Dendritic cell treated with granulocyte-macrophage colony-stimulating factor and Interleukin-4, amounts not matched to agents 40 ng/mL and 50 ng/mL, for 4 days (primary cell): Measurements from ENCODE around the gene ABHD12.

Experiments used
- H3K27ac Mint-ChIP-seq: one replicate; pipeline ENCODE4 v1.8.0; 2022; ENCODE audit warnings: mild to moderate bottlenecking, mixed read lengths
- H3K27me3 Mint-ChIP-seq: one replicate; pipeline ENCODE4 v1.8.0; 2022; ENCODE audit warnings: mild to moderate bottlenecking, mixed read lengths
- H3K36me3 Mint-ChIP-seq: one replicate; pipeline ENCODE4 v1.8.0; 2022; ENCODE audit warnings: low read depth, mixed read lengths
- H3K4me1 Mint-ChIP-seq: one replicate; pipeline ENCODE4 v1.8.0; 2022; ENCODE audit warnings: low read depth, mixed read lengths
- H3K4me3 Mint-ChIP-seq: one replicate; pipeline ENCODE4 v1.8.0; 2022; ENCODE audit warnings: mild to moderate bottlenecking, moderate library complexity, mixed read lengths
- H3K9me3 Mint-ChIP-seq: one replicate; pipeline ENCODE4 v1.8.0; 2022; ENCODE audit warnings: mixed read lengths
- intact Hi-C: fragments of 100-400 bp; cut with micrococcal nuclease; formaldehyde crosslinking; loops from one replicate; pipeline ENCODE4 v1.15.0; 2022

Gene ABHD12

GRCh38 chr20:25285856-25286798, 104.5 kb downstream of the ABHD12 start:
- H3K9me3 Mint-ChIP-seq, result no peaks in the 10 kb centered on the region
- no peak overlapping the region for H3K4me3 Mint-ChIP-seq
- H3K27me3 Mint-ChIP-seq, result no peaks in the 10 kb centered on the region
- H3K27ac Mint-ChIP-seq, result peak overlapping the region; percentile 7
- peaks cover 20% of the 10 kb centered on the region for H3K4me1 Mint-ChIP-seq
- peaks cover 97% of the 10 kb centered on the region for H3K36me3 Mint-ChIP-seq
- intact Hi-C loops, result no loop called here

- Mint-ChIP-seq H3K27ac (no peak overlapping the region), H3K9me3 (no peaks in the 10 kb centered on the region)
These were observed 105.5 kb downstream of the ABHD12 start for GRCh38 chr20:25285091-25285647.

GRCh38 chr20:25284131-25284601, 106.5 kb downstream of the ABHD12 start:
- Mint-ChIP-seq H3K27ac (no peak overlapping the region), H3K27me3 (no peaks in the 10 kb centered on the region), H3K9me3 (no peaks in the 10 kb centered on the region), H3K4me3 (no peak overlapping the region), H3K36me3 (peaks cover 97% of the 10 kb centered on the region), H3K4me1 (peaks cover 13% of the 10 kb centered on the region)
- intact Hi-C loops, result no loop called here

More at GRCh38 chr20:25285091-25285647, 105.5 kb downstream of the ABHD12 start:
- no peaks in the 10 kb centered on the region for H3K27me3 Mint-ChIP-seq
- H3K36me3 Mint-ChIP-seq, result peaks cover 97% of the 10 kb centered on the region
- H3K4me1 Mint-ChIP-seq, result peaks cover 20% of the 10 kb centered on the region
- H3K4me3 Mint-ChIP-seq, result no peak overlapping the region
- intact Hi-C loops, result no loop called here

- H3K27ac Mint-ChIP-seq, result no peak overlapping the region
- no peaks in the 10 kb centered on the region for H3K9me3 Mint-ChIP-seq
- peaks cover 97% of the 10 kb centered on the region for H3K36me3 Mint-ChIP-seq
- H3K4me1 Mint-ChIP-seq, result peaks cover 5% of the 10 kb centered on the region
- intact Hi-C loops, result no loop called here
- no peaks in the 10 kb centered on the region for H3K27me3 Mint-ChIP-seq
- H3K4me3 Mint-ChIP-seq, result no peak overlapping the region
These were observed 107.2 kb downstream of the ABHD12 start for GRCh38 chr20:25283221-25283951.

- no peaks in the 10 kb centered on the region for H3K27me3 Mint-ChIP-seq
- H3K36me3 Mint-ChIP-seq, result peaks cover 97% of the 10 kb centered on the region
- no peak overlapping the region for H3K4me3 Mint-ChIP-seq
- intact Hi-C loops, result no loop called here
- no peaks in the 10 kb centered on the region for H3K9me3 Mint-ChIP-seq
- H3K4me1 Mint-ChIP-seq, result no peaks in the 10 kb centered on the region
- no peak overlapping the region for H3K27ac Mint-ChIP-seq
These were observed 107.8 kb downstream of the ABHD12 start for GRCh38 chr20:25282796-25283195.

GRCh38 chr20:25282034-25282781, 108.4 kb downstream of the ABHD12 start:
- intact Hi-C loops, result no loop called here
- Mint-ChIP-seq H3K9me3 (no peaks in the 10 kb centered on the region), H3K27me3 (no peaks in the 10 kb centered on the region), H3K4me1 (no peaks in the 10 kb centered on the region), H3K27ac (no peak overlapping the region), H3K36me3 (peaks cover 97% of the 10 kb centered on the region), H3K4me3 (no peak overlapping the region)

GRCh38 chr20:25281541-25281991, 109.1 kb downstream of the ABHD12 start:
- Mint-ChIP-seq H3K36me3 (peaks cover 97% of the 10 kb centered on the region), H3K27me3 (no peaks in the 10 kb centered on the region), H3K4me1 (no peaks in the 10 kb centered on the region), H3K4me3 (no peak overlapping the region), H3K9me3 (no peaks in the 10 kb centered on the region), H3K27ac (no peak overlapping the region)
- intact Hi-C loops, result no loop called here

- no peaks in the 10 kb centered on the region for H3K4me1 Mint-ChIP-seq
These were observed 109.8 kb downstream of the ABHD12 start for GRCh38 chr20:25280574-25281535.

GRCh38 chr20:25280051-25280573, 110.5 kb downstream of the ABHD12 start:
- H3K36me3 Mint-ChIP-seq, result peaks cover 97% of the 10 kb centered on the region
- no peak overlapping the region for H3K27ac Mint-ChIP-seq
- intact Hi-C loops, result no loop called here
- H3K27me3 Mint-ChIP-seq, result no peaks in the 10 kb centered on the region
- H3K4me3 Mint-ChIP-seq, result no peak overlapping the region
- H3K4me1 Mint-ChIP-seq, result no peaks in the 10 kb centered on the region
- H3K9me3 Mint-ChIP-seq, result no peaks in the 10 kb centered on the region

More at GRCh38 chr20:25280574-25281535, 109.8 kb downstream of the ABHD12 start:
- no peaks in the 10 kb centered on the region for H3K9me3 Mint-ChIP-seq
- intact Hi-C loops, result no loop called here
- H3K27me3 Mint-ChIP-seq, result no peaks in the 10 kb centered on the region
- H3K4me3 Mint-ChIP-seq, result no peak overlapping the region
- no peak overlapping the region for H3K27ac Mint-ChIP-seq
- peaks cover 97% of the 10 kb centered on the region for H3K36me3 Mint-ChIP-seq

- no peaks in the 10 kb centered on the region for H3K9me3 Mint-ChIP-seq
- H3K27me3 Mint-ChIP-seq, result no peaks in the 10 kb centered on the region
- H3K4me1 Mint-ChIP-seq, result no peaks in the 10 kb centered on the region
- peaks cover 100% of the 10 kb centered on the region for H3K36me3 Mint-ChIP-seq
- intact Hi-C loops, result no loop called here
- no peak overlapping the region for H3K27ac Mint-ChIP-seq
- H3K4me3 Mint-ChIP-seq, result no peak overlapping the region
These were observed 111.2 kb downstream of the ABHD12 start for GRCh38 chr20:25279403-25279802.

GRCh38 chr20:25278636-25279361, 111.8 kb downstream of the ABHD12 start:
- no peaks in the 10 kb centered on the region for H3K9me3 Mint-ChIP-seq
- no peak overlapping the region for H3K4me3 Mint-ChIP-seq
- H3K27me3 Mint-ChIP-seq, result no peaks in the 10 kb centered on the region
- H3K27ac Mint-ChIP-seq, result no peak overlapping the region
- intact Hi-C loops, result no loop called here
- peaks cover 100% of the 10 kb centered on the region for H3K36me3 Mint-ChIP-seq
- H3K4me1 Mint-ChIP-seq, result no peaks in the 10 kb centered on the region

GRCh38 chr20:25277941-25278521, 112.6 kb downstream of the ABHD12 start:
- intact Hi-C loops, result no loop called here
- Mint-ChIP-seq H3K9me3 (no peaks in the 10 kb centered on the region), H3K36me3 (peaks cover 100% of the 10 kb centered on the region), H3K27ac (no peak overlapping the region), H3K27me3 (no peaks in the 10 kb centered on the region), H3K4me1 (no peaks in the 10 kb centered on the region), H3K4me3 (no peak overlapping the region)
